SK-N-MC (cell line): ENCODE measurements around the gene SH3GL3.

Source experiments
- FOXP2 ChIP-seq: optimal IDR thresholded peaks from 2 replicates; pipeline ENCODE3; 2011; ENCODE audit warnings: mild to moderate bottlenecking, moderate library complexity; ENCODE audit not compliant: insufficient read depth; ENCODE audit errors: extremely low read length, control extremely low read depth
- POLR2AphosphoS5 ChIP-seq: IDR thresholded peaks from 2 replicates; pipeline ENCODE4 v1.6.1; 2012; ENCODE audit warnings: mild to moderate bottlenecking, low read depth, low read length, borderline replicate concordance

- TF ChIP-seq POLR2AphosphoS5 (no peak), FOXP2 (no peak)
Observed at GRCh38 chr15:83512459-83512858, 65.3 kb downstream of the SH3GL3 start.
